Fibroblast of lung (primary cell): ENCODE results near the gene MRPS25.

Experiments
- EZH2 ChIP-seq: IDR thresholded peaks from 2 replicates; pipeline ENCODE4 v1.5.1; 2012; ENCODE audit warnings: low read length, control low read depth, mild to moderate bottlenecking; ENCODE audit errors: missing control alignments
- TF ChIP-seq, protein P1 (sequence below), 2 donors: IDR thresholded peaks in 1 of 2; conservative IDR thresholded peaks in 1 of 2; 1 replicate in 1 of 2; 2 replicates in 1 of 2; pipeline ENCODE4 v1.5.1; 2011 to 2012; ENCODE audit warnings: low read length in 2 of 2, control low read depth in 1 of 2, inconsistent platforms in 1 of 2, low read depth in 1 of 2, mild to moderate bottlenecking in 1 of 2

DNA sequence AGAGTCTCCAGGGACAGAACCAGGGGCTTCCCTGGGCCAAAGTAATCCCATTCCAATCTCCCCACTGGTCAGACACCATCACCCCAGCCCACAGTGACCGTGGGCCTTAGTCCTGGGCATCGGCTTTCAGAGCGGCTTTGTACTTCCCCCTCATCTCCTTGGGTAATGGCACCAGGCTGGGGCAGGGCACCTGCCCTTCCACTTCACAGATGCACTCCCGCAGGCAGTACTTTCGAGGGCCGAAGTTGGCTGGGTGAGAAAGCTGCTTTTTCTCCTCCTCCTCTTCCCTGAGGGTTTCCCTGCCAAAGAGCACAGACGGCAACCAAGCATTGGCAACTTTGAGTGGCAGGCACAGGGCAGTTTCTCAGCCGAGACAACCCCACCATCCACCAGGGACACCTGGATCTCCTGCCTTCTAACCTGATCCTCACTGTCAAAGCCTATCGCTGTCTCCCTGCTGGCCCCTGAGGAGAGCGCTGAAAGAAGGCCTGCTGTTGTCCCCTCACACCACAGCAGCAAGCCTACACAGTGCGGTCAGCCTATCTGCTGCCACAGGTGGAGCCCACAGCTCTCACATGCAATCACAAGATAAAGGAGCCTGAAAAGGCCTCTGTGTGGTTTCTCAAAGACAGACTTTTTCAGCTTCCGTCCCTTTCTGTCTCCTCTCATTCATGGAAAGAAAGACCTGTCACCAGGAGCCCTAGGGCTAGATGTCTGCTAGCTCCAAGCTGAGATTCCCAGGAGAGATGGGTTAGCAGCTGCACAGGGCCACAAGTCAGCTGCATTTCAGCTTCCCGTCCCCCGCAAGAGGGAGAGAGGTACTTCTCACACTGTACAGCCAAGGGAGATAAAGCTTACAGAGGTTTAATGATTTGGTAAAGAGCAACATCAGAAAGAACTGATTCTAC, 12.5 kb downstream of the MRPS25 start:
- TF ChIP-seq, protein P1, sequence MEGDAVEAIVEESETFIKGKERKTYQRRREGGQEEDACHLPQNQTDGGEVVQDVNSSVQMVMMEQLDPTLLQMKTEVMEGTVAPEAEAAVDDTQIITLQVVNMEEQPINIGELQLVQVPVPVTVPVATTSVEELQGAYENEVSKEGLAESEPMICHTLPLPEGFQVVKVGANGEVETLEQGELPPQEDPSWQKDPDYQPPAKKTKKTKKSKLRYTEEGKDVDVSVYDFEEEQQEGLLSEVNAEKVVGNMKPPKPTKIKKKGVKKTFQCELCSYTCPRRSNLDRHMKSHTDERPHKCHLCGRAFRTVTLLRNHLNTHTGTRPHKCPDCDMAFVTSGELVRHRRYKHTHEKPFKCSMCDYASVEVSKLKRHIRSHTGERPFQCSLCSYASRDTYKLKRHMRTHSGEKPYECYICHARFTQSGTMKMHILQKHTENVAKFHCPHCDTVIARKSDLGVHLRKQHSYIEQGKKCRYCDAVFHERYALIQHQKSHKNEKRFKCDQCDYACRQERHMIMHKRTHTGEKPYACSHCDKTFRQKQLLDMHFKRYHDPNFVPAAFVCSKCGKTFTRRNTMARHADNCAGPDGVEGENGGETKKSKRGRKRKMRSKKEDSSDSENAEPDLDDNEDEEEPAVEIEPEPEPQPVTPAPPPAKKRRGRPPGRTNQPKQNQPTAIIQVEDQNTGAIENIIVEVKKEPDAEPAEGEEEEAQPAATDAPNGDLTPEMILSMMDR (conservative IDR thresholded peaks at IDR 0.05 in 1 of 2, IDR thresholded peaks at IDR 0.05 in 1 of 2; ENCODE audit: low read depth in 1 of 2, low read length in 2 of 2) = no peak
- no peak for TF ChIP-seq EZH2
